H1 (cell line): Measurements from ENCODE around the gene IGF2R.
"Not testable (repeated sequence)": the region's sequence is repeated elsewhere in the genome, so short reads cannot be mapped to it uniquely, and the experiment has no call there.

Source experiments
- CEBPB ChIP-seq: IDR thresholded peaks from 2 replicates; pipeline ENCODE4 v1.6.1; 2012; ENCODE audit warnings: low read depth, low read length
- CTCF ChIP-seq, 3 experiments: IDR thresholded peaks; 1 replicate in 2 of 3; 2 replicates in 1 of 3; pipeline versions ENCODE4 v1.5.1 to v1.6.1; 2011; ENCODE audit warnings: low read length in 3 of 3, mild to moderate bottlenecking in 3 of 3, inconsistent platforms in 2 of 3, low read depth in 1 of 3, moderate library complexity in 1 of 3; ENCODE audit not compliant: insufficient read depth in 1 of 3; ENCODE audit errors: control extremely low read depth in 1 of 3
- EGR1 ChIP-seq: IDR thresholded peaks from 2 replicates; pipeline ENCODE4 v1.6.1; 2011; ENCODE audit warnings: low read depth, low read length, borderline replicate concordance
- EZH2 ChIP-seq: fragments of 200-600 bp; sonication (generic); IDR thresholded peaks from 2 replicates; pipeline ENCODE4 v1.7.1; 2012; ENCODE audit warnings: low read depth, mild to moderate bottlenecking, moderate library complexity, low read length, inconsistent platforms; ENCODE audit not compliant: severe bottlenecking
- MAFK ChIP-seq: IDR thresholded peaks from 2 replicates; pipeline ENCODE4 v1.6.1; 2012; ENCODE audit warnings: low read depth, mild to moderate bottlenecking, improper control_type of control experiment, low read length
- RBBP5 ChIP-seq: IDR thresholded peaks from 2 replicates; pipeline ENCODE4 v1.7.1; 2012; ENCODE audit warnings: low read depth, mild to moderate bottlenecking, inconsistent platforms, low read length, moderate library complexity, borderline replicate concordance
- SIX5 ChIP-seq: IDR thresholded peaks from 2 replicates; pipeline ENCODE4 v1.6.1; 2011; ENCODE audit warnings: mild to moderate bottlenecking, low read depth, low read length
- SP1 ChIP-seq: IDR thresholded peaks from 2 replicates; pipeline ENCODE4 v1.6.1; 2011; ENCODE audit warnings: low read depth, low read length

GRCh38 chr6:160140493-160140892 is 171.6 kb downstream of the IGF2R start:
- TF ChIP-seq SIX5; MAFK; CTCF (IDR thresholded peaks at IDR 0.05; ENCODE audit: control extremely low read depth in 1 of 3, insufficient read depth in 1 of 3, low read depth in 1 of 3, low read length in 3 of 3); EZH2; SP1; RBBP5; CEBPB; EGR1: not testable (repeated sequence)
